Esophagus (tissue), 2 donors: ENCODE data around the gene NDUFB10. TPM values are rescaled to one million over a fixed set of nuclear protein-coding genes. Genes with fewer than 3 reads are reported as not detected.
A peak's percentile ranks its signal among the peaks of the same experiment; 100 is the strongest.
"Not testable (repeated sequence)": the region's sequence is repeated elsewhere in the genome, so short reads cannot be mapped to it uniquely, and the experiment has no call there.

Experiments used
- H3K27ac ChIP-seq, 2 donors: one replicate each; pipeline ENCODE4 v1.5.1; 2013; ENCODE audit warnings: low read depth in 2 of 2, mild to moderate bottlenecking in 2 of 2, inconsistent platforms in 1 of 2, low read length in 1 of 2, moderate library complexity in 1 of 2
- H3K27me3 ChIP-seq, 2 donors: one replicate each; pipeline ENCODE4 v1.6.1; 2013; ENCODE audit warnings: low read length in 2 of 2, control low read depth in 1 of 2, mild to moderate bottlenecking in 1 of 2; ENCODE audit not compliant: insufficient read depth in 2 of 2, control insufficient read depth in 1 of 2
- H3K36me3 ChIP-seq, 2 donors: one replicate each; pipeline ENCODE4 v1.6.1; 2013; ENCODE audit warnings: low read length in 1 of 2; ENCODE audit not compliant: control insufficient read depth in 2 of 2, insufficient read depth in 2 of 2
- H3K4me1 ChIP-seq, 2 donors: one replicate each; pipeline ENCODE4 v1.6.1; 2013; ENCODE audit warnings: low read length in 1 of 2; ENCODE audit not compliant: control insufficient read depth in 2 of 2, insufficient read depth in 2 of 2
- H3K4me3 ChIP-seq, 2 donors: one replicate each; pipeline ENCODE4 v1.5.1; 2013; ENCODE audit warnings: low read length in 2 of 2, mild to moderate bottlenecking in 2 of 2, low read depth in 1 of 2, moderate library complexity in 1 of 2
- H3K9me3 ChIP-seq, 2 donors: one replicate each; pipeline ENCODE4 v1.6.1; 2013; ENCODE audit warnings: mild to moderate bottlenecking in 2 of 2, low read depth in 1 of 2, low read length in 1 of 2, moderate library complexity in 1 of 2; ENCODE audit not compliant: control insufficient read depth in 2 of 2, insufficient read depth in 1 of 2
- WGBS, 2 donors: extraction: QIAGEN DNeasy Blood & Tissue Kit; methylation state at CpG; one replicate each; pipeline ENCODE4 v1.1.7; 2013; 5-methylcytosine and 5-hydroxymethylcytosine counted together
- polyA plus RNA-seq, 2 donors: library from polyadenylated mRNA; stranded (reverse); fragments of 200-250 nt; gene quantifications; one replicate each; pipeline ENCODE4 v1.2.3, GENCODE V29; 2013
- donor health status: healthy with polysubstance abuse.
- donor health status: Bipolar disorder and iron deficiency.

Gene NDUFB10
- polyA plus RNA-seq, 2 donors, result 160 to 207 TPM

- Histone ChIP-seq H3K27me3 (no peaks in the 10 kb centered on the region), H3K4me3 (no peak overlapping the region), H3K9me3 (no peaks in the 10 kb centered on the region), H3K4me1 (peaks cover 0 to 2% of the 10 kb centered on the region in 2 donors), H3K27ac (no peak overlapping the region), H3K36me3 (peaks cover 0 to 7% of the 10 kb centered on the region in 2 donors)
- WGBS, 2 donors, result 92% methylated on average over 21 of the region's 21 CpGs
Measured at GRCh38 chr16:1944612-1945199, 14.6 kb upstream of the NDUFB10 start.

- no peaks in the 10 kb centered on the region for H3K9me3 ChIP-seq
- H3K27me3 ChIP-seq, result no peaks in the 10 kb centered on the region
- peaks cover 6% of the 10 kb centered on the region in 2 donors for H3K4me1 ChIP-seq
- no peak overlapping the region for H3K27ac ChIP-seq
- H3K36me3 ChIP-seq, result peaks cover 0 to 2% of the 10 kb centered on the region in 2 donors
- 81 to 85% methylated on average over 19 of the region's 19 CpGs for WGBS, 2 donors
- no peak overlapping the region for H3K4me3 ChIP-seq
Measured at GRCh38 chr16:1945559-1946391, 13.6 kb upstream of the NDUFB10 start.

GRCh38 chr16:1946495-1947368 lies 12.6 kb upstream of the NDUFB10 start:
- H3K4me1 ChIP-seq, result peaks cover 4 to 6% of the 10 kb centered on the region in 2 donors
- H3K27ac ChIP-seq, result no peak overlapping the region
- H3K36me3 ChIP-seq, result no peaks in the 10 kb centered on the region
- H3K27me3 ChIP-seq, result no peaks in the 10 kb centered on the region
- H3K4me3 ChIP-seq, result no peak overlapping the region
- no peaks in the 10 kb centered on the region for H3K9me3 ChIP-seq
- 86 to 87% methylated on average over 38 of the region's 38 CpGs for WGBS, 2 donors

- no peak overlapping the region for H3K27ac ChIP-seq
- H3K36me3 ChIP-seq, result no peaks in the 10 kb centered on the region
- 83 to 87% methylated on average over 9 of the region's 9 CpGs for WGBS, 2 donors
- no peaks in the 10 kb centered on the region for H3K9me3 ChIP-seq
- no peak overlapping the region for H3K4me3 ChIP-seq
- no peaks in the 10 kb centered on the region for H3K27me3 ChIP-seq
- H3K4me1 ChIP-seq, result peaks cover 4 to 6% of the 10 kb centered on the region in 2 donors
Measured at GRCh38 chr16:1947369-1947670, 12.0 kb upstream of the NDUFB10 start.

- peaks cover 4 to 10% of the 10 kb centered on the region in 2 donors for H3K4me1 ChIP-seq
- no peaks in the 10 kb centered on the region for H3K9me3 ChIP-seq
- H3K27ac ChIP-seq, result peak overlapping the region in 1 of 2 donors; percentile 14
- 82 to 91% methylated on average over 11 of the region's 11 CpGs for WGBS, 2 donors
- no peaks in the 10 kb centered on the region for H3K27me3 ChIP-seq
- no peaks in the 10 kb centered on the region for H3K36me3 ChIP-seq
- H3K4me3 ChIP-seq, result no peak overlapping the region
Measured at GRCh38 chr16:1949507-1949906, 9.8 kb upstream of the NDUFB10 start.

- H3K4me1 ChIP-seq, result peaks cover 4 to 10% of the 10 kb centered on the region in 2 donors
- no peaks in the 10 kb centered on the region for H3K36me3 ChIP-seq
- 47 to 52% methylated on average over 7 of the region's 7 CpGs for WGBS, 2 donors
- H3K27me3 ChIP-seq, result no peaks in the 10 kb centered on the region
- no peak overlapping the region for H3K4me3 ChIP-seq
- H3K27ac ChIP-seq, result peak overlapping the region; percentile 38 to 45
- H3K9me3 ChIP-seq, result no peaks in the 10 kb centered on the region
Measured at GRCh38 chr16:1950047-1950446, 9.3 kb upstream of the NDUFB10 start.

- Histone ChIP-seq H3K9me3 (no peaks in the 10 kb centered on the region), H3K27me3 (no peaks in the 10 kb centered on the region), H3K27ac (peak overlapping the region; percentile 38 to 45), H3K4me3 (no peak overlapping the region), H3K36me3 (no peaks in the 10 kb centered on the region), H3K4me1 (peaks cover 4 to 10% of the 10 kb centered on the region in 2 donors)
- 65 to 75% methylated on average over 19 of the region's 19 CpGs for WGBS, 2 donors
Measured at GRCh38 chr16:1950559-1950958, 8.8 kb upstream of the NDUFB10 start.

- H3K27ac ChIP-seq, result no peak overlapping the region
- H3K4me3 ChIP-seq, result no peak overlapping the region
- no peaks in the 10 kb centered on the region for H3K27me3 ChIP-seq
- peaks cover 4 to 11% of the 10 kb centered on the region in 2 donors for H3K4me1 ChIP-seq
- no peaks in the 10 kb centered on the region for H3K36me3 ChIP-seq
- H3K9me3 ChIP-seq, result no peaks in the 10 kb centered on the region
- 88 to 91% methylated on average over 22 of the region's 22 CpGs for WGBS, 2 donors
Measured at GRCh38 chr16:1953734-1954133, 5.6 kb upstream of the NDUFB10 start.

GRCh38 chr16:1957434-1958142 lies 1.8 kb upstream of the NDUFB10 start:
- H3K9me3 ChIP-seq, H3K27me3 ChIP-seq, H3K4me3 ChIP-seq, H3K27ac ChIP-seq: not testable (repeated sequence)
- 87 to 90% methylated on average over 20 to 21 of the region's 22 CpGs for WGBS, 2 donors
- Histone ChIP-seq H3K36me3 (peaks cover 2 to 15% of the 10 kb centered on the region in 2 donors), H3K4me1 (peaks cover 2 to 16% of the 10 kb centered on the region in 2 donors)
